HEK293 (cell line): ENCODE data around the gene EFHC1.

Experiments used
- CTCF ChIP-seq: fragments of 450-650 bp; formaldehyde crosslinking; IDR thresholded peaks from 2 replicates; pipeline ENCODE4 v1.5.1; 2016; ENCODE audit warnings: missing biosample characterization, missing genetic modification characterization
- KLF9 ChIP-seq: fragments of 450-650 bp; formaldehyde crosslinking; IDR thresholded peaks from 2 replicates; pipeline ENCODE4 v1.5.1; 2016; ENCODE audit warnings: missing biosample characterization, missing genetic modification characterization, low read depth
- PATZ1 ChIP-seq: fragments of 450-650 bp; formaldehyde crosslinking; IDR thresholded peaks from 2 replicates; pipeline ENCODE4 v1.5.1; 2016; ENCODE audit warnings: missing biosample characterization, missing genetic modification characterization
- TCF7L2 ChIP-seq: IDR thresholded peaks from 2 replicates; pipeline ENCODE4 v1.6.1; 2011; ENCODE audit warnings: low read depth, mild to moderate bottlenecking, inconsistent platforms, low read length, moderate library complexity, borderline replicate concordance
- ZNF2 ChIP-seq: fragments of 450-650 bp; formaldehyde crosslinking; IDR thresholded peaks from 2 replicates; pipeline ENCODE4 v1.5.1; 2016; ENCODE audit warnings: missing biosample characterization, missing genetic modification characterization
- ZNF561 ChIP-seq: fragments of 450-650 bp; IDR thresholded peaks from 2 replicates; pipeline ENCODE4 v1.5.1; 2018; ENCODE audit warnings: missing biosample characterization, missing genetic modification characterization, borderline replicate concordance
- ZNF580 ChIP-seq: fragments of 450-650 bp; formaldehyde crosslinking; IDR thresholded peaks from 2 replicates; pipeline ENCODE4 v1.5.1; 2016; ENCODE audit warnings: missing biosample characterization, missing genetic modification characterization
- ZNF843 ChIP-seq: fragments of 450-650 bp; formaldehyde crosslinking; IDR thresholded peaks from 2 replicates; pipeline ENCODE4 v1.5.1; 2016; ENCODE audit warnings: missing biosample characterization, missing genetic modification characterization

GRCh38 chr6:52511163-52511562, 91.0 kb downstream of the EFHC1 start:
- no peak for TF ChIP-seq ZNF580 (tag by site-specific recombination)
- no peak for TF ChIP-seq ZNF843 (tag by site-specific recombination)
- TF ChIP-seq ZNF2 (tag by site-specific recombination): no peak
- TF ChIP-seq CTCF (tag by site-specific recombination): no peak
- no peak for TF ChIP-seq PATZ1 (tag by site-specific recombination)
- no peak for TF ChIP-seq ZNF561 (tag by site-specific recombination)
- TF ChIP-seq TCF7L2: no peak
- TF ChIP-seq KLF9 (tag by site-specific recombination): no peak
